NCI-H526 (cell line): ENCODE data around the gene GPX3.
A peak's percentile ranks its signal among the peaks of the same experiment; 100 is the strongest.

Source experiments
- DNase-seq, 2 experiments: peaks; one replicate each; lab custom pipeline; 2025; lab: John Stamatoyannopoulos, UW

The GPX3 gene, protein sequence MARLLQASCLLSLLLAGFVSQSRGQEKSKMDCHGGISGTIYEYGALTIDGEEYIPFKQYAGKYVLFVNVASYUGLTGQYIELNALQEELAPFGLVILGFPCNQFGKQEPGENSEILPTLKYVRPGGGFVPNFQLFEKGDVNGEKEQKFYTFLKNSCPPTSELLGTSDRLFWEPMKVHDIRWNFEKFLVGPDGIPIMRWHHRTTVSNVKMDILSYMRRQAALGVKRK

DNA sequence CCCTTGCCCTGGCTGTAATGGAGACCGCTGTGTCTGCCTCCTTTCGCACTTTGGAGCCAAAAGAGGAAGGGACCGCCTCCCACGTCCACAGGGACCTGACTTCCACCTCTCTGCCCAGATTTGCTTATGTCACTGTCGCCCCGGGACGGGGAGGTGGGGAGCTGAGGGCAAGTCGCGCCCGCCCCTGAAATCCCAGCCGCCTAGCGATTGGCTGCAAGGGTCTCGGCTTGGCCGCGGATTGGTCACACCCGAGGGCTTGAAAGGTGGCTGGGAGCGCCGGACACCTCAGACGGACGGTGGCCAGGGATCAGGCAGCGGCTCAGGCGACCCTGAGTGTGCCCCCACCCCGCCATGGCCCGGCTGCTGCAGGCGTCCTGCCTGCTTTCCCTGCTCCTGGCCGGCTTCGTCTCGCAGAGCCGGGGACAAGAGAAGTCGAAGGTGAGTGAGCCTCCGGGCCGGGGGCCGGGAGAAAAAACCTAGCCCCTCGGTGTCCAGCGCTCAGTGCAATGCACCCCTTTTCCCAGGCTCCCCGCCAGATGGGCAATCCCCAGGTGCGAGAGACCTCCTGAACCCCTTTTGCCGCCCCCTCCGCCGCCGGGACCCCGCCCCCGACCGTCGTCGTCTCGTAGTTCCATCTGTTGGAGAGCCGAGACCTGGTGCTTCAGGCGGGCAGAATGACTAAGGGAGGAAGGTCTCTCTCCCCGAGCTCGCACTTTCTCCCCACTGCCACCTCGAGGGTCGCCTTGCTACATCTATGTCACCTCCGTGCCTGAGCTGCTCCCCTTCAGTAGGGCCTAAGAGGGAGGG is at the start of gene GPX3:
GPX3 (plus strand) TSS at position 288 of the 807 bp plus-strand sequence; CDS start at position 352, 64 bp downstream.
- DNase-seq, result peak; percentile 13 to 72

DNA sequence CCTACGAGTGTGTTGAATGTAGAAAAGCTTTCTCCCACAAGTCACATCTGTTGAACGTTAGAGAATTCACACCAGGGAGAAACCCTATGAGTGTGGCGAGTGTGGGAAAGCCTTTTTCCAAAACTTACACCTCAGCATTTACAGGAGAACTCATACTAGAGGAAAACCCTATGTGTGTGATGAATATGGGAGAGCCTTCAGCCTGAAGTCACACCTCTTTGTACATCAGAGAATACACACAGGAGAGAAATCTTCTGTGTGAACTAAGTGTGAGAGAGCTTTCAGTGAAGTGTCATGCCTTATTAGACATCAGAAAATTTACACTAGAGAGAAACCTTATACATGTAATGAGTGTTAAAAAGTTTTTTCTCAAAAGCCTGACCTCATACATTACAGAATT is 41.8 kb upstream of the GPX3 start:
- no peak for DNase-seq

DNA sequence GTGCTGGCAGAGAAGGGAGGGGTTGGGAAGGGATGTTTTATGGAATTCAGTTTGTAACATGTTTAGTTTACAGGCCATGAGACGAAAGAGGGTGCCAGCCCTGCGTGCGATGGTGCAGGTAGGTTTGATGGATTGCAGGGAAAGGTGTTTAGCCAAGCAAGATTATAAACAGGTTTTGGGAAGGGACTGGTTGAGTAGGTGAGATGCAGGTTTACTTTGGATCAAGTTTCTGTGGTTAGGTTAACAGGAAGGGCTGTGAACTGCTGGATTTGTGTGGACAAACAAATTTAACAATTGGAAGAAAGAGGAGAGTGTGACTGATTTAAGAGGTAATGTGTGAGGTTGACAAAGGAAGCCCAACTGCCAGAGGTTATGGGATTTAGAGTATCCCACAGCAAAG is 32.6 kb upstream of the GPX3 start:
- DNase-seq, result peak; percentile 8 to 32

DNA sequence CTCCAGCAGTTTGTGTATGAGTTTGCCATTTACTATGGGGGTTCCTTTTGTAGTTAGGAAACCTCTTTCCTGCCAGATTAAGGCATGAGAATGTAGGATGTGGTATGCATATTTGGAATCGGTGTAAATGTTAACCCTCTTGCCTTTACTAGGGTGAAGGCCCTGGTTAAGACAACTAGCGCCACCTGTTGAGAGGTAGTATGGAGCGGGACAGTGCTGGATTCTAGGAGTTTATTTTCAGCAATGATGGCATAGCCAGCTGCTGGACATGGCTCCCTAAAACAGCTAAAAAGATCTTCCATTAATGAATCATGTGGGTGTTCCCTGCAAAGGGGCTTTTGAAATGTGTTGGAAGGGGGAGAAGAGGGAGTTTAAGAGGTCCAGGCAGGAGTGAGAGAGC is 30.7 kb upstream of the GPX3 start:
- peak in 1 of 2 experiments; percentile 45 for DNase-seq

DNA sequence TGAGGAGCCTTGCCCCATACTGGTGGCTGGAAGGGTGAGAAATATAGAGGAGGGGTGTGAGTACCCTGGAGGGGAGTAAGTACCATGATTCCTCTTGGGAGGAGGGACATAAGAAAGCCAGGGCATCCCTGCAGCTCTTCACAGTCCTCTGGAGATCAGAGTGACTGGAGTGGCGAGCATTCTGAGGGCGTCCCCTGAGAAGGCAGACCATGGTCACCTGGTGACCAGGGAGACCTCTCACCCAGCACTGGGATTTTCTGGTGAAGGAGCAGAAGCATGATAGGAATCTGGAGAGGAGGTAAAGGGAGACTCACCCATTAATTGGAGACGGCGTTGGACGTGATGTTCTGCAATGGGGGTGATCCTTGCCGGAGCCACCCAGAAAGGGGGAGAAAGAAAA is 27.7 kb upstream of the GPX3 start:
- no peak for DNase-seq

DNA sequence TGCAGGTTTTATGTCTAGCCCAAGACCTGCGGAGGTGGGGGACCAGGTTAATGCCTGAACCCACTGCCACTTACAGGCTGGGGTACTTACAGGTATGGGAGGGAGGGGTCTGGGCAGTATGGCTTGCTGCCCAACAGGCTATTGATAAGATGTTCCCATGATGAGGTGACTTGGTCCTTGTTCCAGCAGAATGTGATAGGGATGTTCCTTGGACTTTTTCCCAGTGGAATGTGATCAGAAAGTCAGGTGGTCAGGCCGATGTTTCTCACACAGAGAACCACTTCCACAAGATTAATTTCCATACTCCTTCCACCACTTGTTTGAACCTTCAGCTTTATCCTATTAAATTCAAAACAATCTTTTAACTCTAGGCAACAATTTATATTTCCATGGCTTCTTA is 27.0 kb upstream of the GPX3 start:
- DNase-seq, result no peak

DNA sequence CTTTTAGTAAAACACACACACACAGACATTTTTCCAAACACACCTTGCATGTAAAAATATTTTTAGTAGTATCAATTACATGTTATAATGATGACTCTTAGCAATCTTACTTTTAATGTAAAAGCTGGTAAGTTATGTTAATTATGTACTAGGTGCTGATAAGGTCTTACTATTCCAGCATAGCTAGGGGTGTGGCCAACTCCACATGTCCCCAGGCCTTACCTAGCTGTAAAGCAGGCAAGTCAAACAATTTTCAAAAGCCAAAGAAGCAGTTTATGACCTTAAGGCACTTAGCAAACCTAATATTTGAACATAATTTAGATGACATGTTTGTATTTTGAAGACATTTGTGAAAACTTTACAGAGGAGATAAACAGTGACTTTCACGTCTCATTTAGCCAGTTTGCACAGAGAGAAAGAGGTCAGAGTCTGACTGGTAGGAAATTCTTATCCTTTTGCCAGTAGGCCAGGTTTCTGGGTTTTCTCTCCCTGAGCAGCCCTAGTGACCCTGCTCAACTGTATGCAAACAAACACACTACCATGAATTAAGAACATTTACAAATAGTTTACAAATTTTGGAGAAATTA is 26.5 kb upstream of the GPX3 start:
- no peak for DNase-seq

DNA sequence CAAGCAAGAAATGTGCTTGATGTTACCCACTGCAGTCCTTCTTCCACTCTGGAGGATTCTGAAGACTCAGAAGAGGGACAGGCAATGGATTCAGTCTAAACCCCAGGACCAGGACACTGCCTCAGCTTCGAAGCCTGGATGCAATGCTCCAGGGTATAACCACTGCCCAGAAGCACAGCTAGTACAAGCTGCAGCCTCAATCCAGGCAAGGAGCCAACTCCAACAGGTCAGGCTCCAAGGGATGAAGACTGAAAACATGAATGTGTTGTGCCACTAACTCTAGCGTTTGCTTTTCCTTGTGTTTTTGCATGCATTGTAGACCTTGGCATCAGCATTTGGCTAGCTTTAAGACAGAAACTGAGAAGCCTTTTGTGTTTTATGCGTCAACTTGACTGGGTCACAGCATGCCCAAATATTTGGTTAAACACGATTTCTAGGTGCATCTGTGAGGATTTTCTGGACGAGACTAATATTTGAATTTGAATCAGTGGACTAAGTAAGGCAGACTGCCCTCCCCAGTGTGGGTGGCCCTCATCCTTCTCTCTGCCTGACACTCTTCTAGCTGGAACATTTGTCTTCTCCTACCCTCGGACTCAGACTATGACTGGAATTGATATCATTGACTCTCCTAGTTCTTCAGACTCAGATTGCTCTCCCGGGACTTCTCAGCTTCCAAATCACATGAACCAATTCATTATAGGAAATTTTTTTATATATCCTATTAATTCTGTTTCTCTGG is 20.5 kb upstream of the GPX3 start:
- DNase-seq, result no peak

DNA sequence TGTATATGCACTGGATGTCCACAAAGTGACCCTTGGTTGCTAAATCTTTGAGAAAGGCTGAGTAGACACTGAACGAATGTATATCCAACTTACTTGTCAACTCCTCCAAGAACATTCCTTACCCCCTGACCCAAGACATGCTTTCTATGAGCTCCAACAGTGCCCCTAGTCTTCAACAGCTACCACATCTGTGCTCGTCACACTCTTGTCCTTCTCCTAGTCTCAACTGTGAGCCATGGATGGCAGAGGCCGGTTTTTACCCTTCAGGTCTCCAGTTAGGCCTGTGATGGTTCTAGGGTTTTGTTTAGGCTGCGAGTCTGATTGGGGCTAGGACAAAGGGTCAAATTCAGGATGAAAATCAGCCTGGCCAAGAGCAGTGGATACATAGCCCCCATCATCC is 19.0 kb upstream of the GPX3 start:
- DNase-seq, result no peak

DNA sequence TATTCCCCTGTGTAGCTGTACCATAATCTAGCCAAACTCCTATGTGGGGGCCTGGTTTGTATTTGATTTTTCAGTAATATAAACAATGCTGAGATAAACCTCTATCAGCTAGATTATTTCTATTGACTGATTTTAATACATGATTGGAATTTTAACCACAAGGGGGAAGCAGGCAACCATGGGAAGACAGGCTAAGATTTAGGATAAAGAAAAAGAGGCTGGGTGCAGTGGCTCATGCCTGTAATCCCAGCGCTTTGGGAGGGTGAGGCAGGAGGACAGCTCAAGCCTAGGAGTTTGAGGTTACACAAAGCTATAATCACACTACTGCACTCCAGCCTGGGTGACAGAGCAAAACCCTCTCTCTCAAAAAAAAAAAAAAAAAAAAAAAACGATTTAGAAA is 18.1 kb upstream of the GPX3 start:
- peak in 1 of 2 experiments; percentile 35 for DNase-seq

DNA sequence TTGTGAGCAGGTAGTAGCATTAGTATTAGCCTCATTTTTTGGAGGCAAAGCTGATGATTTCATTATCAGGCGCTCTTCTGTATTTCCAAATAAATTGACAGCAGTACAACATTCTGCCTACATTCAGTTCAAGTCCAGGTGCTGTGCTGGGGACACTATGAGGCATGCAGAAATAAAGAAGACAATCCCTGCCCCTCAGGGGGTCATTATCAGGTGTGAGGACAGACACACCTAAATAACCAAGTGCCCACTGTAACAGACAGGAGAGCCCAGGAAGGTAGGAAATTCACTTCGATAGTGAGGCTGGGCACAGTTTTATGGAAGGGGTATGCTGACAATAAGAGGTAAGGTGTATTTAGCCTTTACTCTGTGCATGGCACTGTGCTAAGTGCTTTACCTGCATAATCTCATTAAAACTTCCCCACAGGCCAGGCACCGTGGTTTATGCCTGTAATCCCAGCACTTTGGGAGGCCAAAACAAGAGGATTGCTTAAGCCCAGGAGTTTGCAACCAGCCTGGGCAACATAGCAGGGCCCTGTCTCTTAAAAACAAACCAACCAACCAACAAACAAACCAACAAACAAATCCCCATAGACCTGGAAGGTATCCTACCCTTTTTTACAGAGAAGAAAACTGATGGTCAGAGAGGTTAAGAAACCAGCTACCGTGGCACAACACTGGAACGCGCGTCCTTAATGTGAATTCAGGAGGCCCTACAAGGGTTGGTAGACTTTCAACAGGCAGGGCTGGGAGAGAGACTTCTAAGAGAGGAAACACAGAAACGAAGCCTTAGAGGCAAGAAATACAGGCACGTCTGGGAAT is 17.5 kb upstream of the GPX3 start:
- DNase-seq, result no peak

DNA sequence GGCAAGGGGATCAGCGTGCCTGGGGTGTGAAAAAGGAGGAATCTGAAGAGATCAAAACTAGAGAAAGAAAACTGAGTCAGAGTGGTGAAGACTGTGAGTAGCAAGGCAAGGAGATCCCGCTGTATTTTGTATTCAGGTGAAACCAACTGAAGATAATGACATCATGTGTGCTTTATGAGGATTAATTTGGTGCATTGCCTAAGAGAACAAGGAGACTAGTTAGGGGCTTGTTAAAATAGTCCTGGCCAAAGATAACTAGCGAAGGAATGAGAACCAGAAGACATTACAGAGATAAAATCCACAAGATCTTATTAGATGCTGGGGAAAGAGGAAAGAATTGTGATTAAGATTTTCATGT is 16.9 kb upstream of the GPX3 start:
- no peak for DNase-seq

DNA sequence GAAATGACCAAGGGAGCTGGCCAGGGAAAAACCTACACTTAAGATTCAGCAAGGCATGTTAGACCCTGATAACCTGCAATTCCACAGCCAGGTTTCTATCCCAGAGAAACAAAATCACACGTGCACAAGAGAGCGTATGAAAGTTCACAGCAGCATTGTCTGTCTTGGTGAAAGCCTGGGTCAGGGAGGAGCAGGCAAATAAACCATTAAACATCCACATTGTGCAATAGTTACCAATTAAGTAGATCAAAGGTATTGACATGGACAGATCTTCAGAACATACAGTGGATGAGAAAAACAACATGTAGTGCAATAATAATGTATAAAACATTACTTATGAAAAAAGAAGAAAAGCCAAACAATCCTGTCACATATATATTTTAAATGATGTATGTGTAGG is 15.9 kb upstream of the GPX3 start:
- DNase-seq, result no peak

DNA sequence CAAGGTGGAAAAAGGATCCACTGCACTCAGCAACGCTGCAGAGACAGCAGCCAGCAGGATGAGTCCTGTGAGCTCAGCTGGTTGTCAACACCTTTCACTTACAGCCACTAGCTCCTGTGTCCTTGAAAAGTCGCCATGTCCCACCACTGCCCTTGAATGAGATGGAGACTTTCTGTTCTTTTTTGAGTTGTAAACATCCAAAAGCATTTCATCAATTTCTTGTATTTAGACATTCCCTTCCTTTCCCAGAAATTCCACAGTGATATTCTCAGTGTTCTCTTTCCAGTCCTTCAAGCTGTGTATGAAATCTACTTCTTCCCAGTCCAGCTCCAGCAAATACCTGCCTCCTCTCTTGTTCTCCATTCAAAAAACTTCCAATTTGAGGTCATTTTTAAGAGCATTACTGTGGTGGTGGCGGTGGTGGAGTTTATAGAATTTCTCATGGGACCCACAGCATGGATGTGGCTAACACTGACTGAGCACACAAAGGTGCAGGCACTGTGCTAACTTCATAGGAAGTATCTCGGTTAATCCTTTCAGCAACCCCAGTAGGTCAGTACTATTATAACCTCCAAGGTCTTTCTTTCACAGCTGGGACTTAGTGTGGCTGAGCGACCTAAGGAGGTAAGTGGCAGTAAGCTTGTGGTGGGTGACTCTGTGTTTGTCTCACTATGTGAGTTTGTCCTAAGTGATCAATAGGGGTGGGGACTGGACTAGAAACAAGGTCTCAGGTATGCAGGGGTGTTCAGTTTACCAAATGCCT is 15.0 kb upstream of the GPX3 start:
- DNase-seq, result no peak

DNA sequence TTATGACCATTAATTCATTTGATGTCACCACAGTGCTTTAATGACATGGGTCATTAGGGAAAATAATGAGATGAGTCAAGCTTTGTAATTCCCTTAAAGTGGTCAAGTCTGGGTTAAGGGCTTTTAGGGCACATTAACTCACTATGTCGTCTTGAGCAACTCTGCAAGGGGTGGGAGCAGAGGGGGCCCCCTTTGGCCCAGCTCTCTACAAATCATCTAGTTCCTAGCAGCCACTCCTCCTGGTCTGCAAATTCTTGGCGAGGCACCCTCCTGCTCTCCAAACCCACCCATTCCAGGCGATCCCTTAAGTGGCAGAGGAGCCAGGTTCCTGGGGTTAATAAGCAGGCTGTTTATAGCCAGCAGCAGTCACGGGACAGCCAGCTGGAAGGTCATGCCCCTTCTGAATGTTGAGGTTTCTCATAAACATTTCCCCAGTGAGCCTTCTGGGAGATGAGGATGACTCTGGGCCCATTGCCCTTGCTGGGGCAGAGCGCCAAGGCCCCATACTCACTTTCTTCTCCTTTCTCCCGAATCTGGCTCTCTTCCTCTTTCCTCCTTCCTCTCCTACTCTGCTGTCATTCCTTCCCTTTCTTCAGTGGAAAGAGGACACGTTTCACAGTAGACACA is 14.3 kb upstream of the GPX3 start:
- DNase-seq, result no peak

DNA sequence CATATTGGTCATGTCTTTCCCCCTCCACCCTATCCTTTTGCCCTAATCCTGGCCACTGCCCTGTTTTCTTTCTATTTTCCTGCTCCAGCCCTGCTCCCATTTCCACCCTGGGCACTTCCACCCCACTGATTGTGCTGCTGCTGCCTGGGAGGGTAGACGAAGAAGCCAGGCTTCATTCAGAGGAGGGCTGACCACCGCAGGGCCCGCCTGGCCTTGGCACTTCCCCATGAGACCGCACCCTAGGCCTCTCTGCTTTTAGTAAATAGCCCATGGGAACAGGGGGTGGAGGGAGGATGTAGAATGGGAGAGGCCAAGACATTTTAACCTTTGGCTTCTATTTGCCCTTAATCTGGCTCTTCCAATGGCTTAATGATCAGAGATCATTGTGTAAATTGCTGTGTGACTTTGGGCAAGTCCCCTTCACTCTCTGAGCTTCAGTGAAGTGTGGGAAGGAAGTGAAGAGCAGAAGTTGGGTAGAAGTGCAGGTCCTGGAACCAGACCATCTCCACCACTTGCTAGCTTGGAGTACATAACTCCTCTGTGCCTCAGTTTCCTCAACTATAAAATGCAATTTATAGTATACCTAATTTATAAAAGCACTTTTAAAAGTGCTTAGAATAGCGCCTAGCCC is 13.6 kb upstream of the GPX3 start:
- DNase-seq, result no peak

DNA sequence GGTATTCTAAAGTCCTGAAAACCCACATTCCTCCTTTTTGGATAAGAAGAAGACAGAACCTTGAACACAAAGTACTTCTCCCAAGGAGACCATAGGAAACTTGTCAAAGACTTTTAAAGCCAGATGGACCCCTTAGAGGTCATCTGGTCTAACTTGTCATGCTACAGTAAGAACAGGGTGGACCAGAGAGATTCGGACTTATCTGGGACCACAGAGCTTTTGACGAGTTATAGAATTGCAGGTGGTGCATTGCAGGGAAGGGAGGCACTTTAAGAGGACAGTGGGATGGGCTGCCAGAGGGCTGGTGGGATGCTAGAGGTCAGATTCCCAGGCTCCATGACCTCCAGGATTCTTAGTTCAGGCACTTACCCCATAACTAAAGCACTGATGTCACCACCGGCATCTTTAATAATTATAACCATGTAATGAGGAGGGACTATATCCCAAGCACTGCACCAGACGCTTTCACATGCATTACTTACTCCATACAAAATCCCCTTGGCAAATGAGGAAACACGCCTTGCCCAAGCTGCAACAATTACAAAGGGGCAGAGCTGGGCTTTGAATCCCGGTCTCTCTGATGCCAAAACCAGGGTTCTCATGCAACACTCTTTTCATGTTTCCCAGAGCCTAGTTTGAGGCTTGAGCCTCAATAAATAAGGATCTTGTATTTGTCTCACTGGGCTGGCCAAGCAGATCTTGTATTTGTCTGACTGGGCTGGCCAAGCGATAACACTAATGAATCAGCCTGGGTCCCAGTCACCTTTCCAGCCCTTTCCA is 12.8 kb upstream of the GPX3 start:
- DNase-seq, result no peak

DNA sequence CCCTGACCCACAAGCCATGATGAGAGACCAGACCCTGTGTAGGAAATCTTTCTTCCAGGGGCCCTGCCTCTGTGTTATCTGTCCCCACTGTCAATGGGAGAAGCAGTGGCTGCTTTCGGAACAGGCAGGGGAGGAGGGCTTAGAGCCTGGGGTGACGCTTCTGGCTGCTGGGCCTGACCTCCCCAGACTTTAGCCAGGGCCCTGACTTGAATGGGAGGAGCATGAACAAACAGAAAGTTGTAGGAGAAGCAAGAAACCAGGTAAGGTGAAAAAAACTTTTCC is 12.2 kb upstream of the GPX3 start:
- DNase-seq, result no peak

DNA sequence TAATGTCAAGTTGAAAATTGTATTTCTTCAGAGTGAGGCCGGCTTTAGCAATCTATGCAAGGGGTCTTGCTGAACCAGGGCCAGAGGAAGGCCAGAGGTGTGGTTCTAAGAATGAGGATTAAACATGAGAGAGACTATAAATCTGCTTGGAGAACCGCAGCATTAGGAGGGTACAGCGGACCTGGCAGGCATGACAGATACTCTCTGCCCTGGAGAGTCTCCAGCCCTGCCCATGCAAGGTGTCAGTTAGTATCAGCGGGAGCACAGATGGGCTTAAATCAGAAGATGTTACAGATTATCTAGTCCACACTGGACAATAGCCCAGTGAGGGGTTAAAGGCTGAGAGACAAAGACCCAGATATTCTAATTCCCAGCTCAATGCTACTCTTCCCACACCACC is 11.5 kb upstream of the GPX3 start:
- DNase-seq, result no peak

DNA sequence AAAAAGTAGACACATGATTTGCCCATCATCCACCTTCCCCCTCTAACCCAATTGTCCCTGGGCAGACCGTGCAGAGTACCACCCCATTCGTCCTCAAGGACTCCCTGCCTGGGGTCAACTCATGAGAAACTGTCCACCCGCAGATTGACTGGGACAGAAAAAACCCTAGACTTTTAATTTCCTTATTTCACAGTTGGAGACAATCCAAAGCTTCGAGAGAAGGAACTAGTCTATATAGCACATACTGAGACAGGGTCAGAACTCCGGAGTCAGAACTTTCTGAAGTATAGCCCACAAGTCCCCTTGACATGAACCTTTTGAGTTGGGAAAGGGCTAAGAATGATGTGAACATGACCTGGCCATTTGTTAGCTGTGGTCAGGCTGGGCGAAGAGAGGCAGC is 7.5 kb upstream of the GPX3 start:
- no peak for DNase-seq
